ENCODE data around the gene MNX1.

Gene MNX1

GRCh38 chr7:157014635-157015555 is 4.4 kb upstream of the MNX1 start:
- DNase-seq: no peak

GRCh38 chr7:157013602-157014549 is 3.4 kb upstream of the MNX1 start:
- no peak for DNase-seq

DNA sequence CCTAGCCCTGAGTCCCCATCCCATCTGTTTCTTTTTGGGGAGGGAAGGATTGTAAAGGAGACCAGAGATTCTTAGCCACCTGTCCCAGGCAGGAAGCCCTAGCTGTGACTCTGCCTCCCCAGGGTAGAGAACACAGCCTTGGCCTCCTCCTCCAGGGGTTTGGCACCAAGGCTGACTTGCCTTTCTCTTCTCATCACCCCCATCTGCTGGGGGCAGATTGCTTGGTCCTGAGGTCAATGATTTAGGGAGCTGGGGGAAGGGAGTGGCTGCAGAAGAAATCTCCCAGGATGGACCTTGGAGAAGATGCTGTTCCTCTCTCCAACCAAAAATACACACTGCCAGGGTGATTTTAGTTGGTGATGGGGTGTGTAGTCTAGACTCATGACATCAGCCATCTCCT is 2.6 kb upstream of the MNX1 start:
- DNase-seq: no peak

GRCh38 chr7:157012113-157012547 is 1.7 kb upstream of the MNX1 start:
- DNase-seq: no peak

- DNase-seq: no peak
Observed at GRCh38 chr7:157011333-157012112, 1.1 kb upstream of the MNX1 start.

DNA sequence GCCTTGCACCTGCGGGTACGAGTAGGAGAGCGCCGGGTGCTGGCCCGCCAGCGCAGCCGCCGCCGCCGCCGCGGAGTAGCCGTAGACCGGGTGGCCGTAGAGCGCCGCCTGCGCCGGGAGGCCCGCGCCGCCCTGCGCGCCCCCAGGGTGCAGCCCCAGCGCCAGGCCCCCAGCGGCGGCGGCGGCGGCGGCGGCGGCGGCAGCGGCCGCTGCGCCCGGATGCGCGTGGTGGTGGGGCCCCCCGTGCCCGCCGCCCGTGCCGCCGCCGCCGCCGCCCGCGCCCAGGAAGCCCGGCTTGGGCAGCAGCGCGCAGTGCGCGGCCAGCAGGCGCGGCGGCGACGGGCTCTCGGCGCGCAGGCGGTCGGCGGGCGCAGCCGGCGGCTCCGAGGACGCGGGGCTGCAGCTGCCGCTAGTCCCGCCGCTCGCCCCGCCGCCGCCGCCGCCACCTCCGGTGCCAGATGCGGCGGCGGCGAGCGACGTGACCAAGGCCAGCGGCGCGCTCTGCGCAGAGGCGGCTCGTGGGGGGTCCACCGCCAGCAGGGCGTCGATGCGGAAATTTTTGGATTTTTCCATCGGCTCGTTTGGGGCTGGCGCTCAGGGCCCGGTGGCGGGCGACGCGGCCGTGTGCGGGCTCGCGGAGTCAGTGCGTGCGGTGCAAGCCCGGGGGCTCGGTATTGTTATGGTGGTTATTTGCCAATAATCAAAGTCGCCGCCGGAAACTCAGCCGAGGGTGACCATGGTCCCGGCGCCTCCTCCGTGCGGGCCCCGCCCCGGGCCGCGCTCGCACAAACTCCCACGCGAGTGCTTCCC is 480 bp downstream of the MNX1 start:
- DNase-seq: no peak

- DNase-seq: no peak
Observed at GRCh38 chr7:157009170-157009777, 1.2 kb downstream of the MNX1 start.

DNA sequence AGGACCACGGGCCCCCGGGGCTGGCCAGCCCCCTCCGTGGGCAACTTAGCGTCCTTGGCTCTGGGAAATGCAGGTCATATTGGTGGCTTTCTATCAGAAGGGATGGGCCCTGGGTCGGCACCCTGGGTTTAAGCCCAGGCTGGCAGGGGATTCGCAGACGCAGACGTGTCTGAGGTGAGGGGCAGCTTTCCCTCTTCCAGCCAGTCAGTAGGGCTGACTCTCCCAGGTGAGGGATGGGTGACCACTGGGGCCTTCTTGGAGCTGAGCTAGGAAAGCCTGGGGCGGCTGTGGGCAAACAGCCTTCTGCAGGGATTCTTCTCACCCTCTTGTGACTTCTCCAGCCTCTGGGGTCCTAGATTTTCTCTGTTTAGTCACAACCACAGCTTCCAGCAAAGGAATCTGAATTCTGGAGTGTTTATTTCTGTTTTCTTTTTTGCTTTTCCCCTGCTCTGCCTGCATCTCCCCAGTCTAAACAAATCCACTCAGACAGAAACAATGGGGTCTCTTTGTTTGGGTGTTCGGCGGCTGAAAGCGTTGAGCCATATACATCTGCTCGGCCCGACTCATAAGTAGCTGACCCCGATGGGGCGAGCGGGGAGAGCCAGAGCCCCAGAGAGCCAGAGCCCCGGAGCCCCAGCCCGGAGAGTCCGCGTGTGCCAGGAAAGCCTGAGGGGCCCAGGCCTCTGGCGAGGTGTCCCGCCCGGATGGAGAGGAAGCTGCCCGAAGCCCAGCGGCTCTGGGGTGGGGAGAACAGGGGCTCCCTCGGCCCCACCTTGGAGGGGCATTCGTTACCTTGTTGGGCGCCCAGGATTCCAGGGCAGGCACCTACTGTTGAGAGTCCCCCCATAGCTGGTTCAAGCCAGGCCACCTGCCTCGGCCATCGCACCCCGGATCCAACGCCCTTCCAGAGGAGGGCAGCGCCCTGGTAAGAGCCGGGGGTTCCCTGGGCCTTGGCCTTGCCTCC is 2.0 kb downstream of the MNX1 start:
- DNase-seq: no peak

DNA sequence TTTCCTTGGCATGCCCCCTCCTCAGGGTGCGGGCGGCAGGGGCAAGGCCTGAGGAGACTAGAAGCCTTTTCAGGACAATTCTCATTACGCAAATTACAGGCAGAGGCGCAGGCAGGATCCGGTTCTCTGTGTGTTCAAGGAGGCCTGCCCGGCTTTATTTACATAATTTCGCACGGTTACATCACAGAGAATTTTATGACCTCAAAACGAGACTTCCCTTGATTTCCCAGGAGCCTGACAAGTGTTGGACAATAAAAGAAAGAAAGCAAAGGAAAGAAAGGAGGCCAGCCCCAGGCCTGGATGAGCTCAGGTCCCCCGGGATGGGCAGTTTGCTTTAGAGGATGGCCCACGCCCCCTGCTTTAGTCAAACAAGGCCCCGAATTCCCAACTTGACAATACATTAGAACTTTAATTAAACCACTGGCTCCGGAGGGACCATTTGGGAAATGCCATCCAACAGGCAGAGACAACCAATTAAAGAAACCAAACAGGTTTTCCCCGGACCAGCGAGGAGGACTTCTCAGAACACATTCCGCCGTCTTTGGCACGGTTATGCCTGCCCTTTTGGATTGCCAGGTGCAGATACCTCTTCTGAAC is 2.9 kb downstream of the MNX1 start:
- DNase-seq: no peak

GRCh38 chr7:157006829-157007469 is 3.5 kb downstream of the MNX1 start:
- DNase-seq: no peak

DNA sequence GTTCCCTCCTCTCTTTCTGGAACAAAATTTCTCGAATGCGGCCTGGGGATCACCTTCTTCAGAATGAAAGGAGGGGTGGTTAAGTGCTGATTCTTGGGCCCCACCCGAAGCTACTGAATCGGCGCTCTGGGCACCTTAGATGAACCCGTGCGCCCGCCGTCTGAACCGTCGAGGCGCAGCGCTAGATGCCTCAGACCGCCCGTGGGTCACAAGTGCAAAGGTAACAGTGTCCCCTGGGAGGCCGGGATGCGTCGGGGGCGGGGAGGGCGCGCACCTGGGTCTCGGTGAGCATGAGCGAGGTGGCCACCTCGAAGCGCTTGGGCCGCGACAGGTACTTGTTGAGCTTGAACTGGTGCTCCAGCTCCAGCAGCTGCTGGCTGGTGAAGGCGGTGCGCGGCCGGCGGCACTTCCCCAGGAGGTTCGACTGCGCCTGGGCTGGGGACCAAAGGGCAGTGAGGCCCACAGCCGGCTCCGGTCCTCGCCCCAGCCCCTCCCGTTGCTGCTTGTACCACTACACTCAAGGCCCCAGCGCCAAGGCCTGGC is 4.2 kb downstream of the MNX1 start:
- DNase-seq: no peak

GRCh38 chr7:157005456-157006204 is 4.8 kb downstream of the MNX1 start:
- DNase-seq: no peak

- DNase-seq: no peak
Observed at GRCh38 chr7:157004521-157005455, 5.7 kb downstream of the MNX1 start.

GRCh38 chr7:157003756-157004520 is 6.5 kb downstream of the MNX1 start:
- no peak for DNase-seq

- no peak for DNase-seq
Observed at GRCh38 chr7:157003445-157003755, 7.1 kb downstream of the MNX1 start.

GRCh38 chr7:157002819-157003421 is 7.5 kb downstream of the MNX1 start:
- no peak for DNase-seq
